HL-60 (cell line): Measurements from ENCODE around the gene NRAS.

Source experiments
- GABPA ChIP-seq: IDR thresholded peaks from 2 replicates; pipeline ENCODE4 v1.6.1; 2012; ENCODE audit warnings: low read depth
- POLR2AphosphoS5 ChIP-seq: IDR thresholded peaks from 2 replicates; pipeline ENCODE4 v1.6.1; 2012; ENCODE audit warnings: low read depth
- SPI1 ChIP-seq: IDR thresholded peaks from 2 replicates; pipeline ENCODE4 v1.6.1; 2012; ENCODE audit warnings: low read depth, mild to moderate bottlenecking, borderline replicate concordance
- TF ChIP-seq, protein P1 (sequence below): IDR thresholded peaks from one replicate; pipeline ENCODE4 v1.5.1; 2011; ENCODE audit warnings: low read length, control low read depth, inconsistent platforms; ENCODE audit not compliant: insufficient read depth
- TF ChIP-seq, protein P2 (sequence below): IDR thresholded peaks from 2 replicates; pipeline ENCODE4 v1.6.1; 2012; ENCODE audit warnings: low read depth; ENCODE audit not compliant: insufficient replicate concordance

DNA sequence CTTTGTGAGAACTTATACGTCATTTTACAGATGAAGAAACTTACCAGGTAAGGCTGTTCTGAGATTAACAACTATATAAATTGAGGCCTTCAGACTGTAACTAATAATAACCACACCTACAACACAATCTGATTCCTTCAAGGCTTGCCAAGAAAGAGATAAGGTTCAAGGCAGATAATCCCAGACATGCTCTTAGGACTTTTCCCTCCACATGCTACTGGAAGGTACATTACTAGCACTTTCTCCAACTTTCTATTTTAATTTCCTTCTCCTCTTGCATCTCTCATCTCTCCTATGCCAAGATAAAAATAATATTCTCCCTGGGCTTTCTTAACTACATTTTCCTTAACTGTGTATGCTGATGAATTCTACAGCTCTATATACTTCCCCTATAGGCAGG is 18.9 kb upstream of the NRAS start:
- TF ChIP-seq POLR2AphosphoS5 (no peak), SPI1 (no peak), GABPA (no peak)
- TF ChIP-seq, protein P1, sequence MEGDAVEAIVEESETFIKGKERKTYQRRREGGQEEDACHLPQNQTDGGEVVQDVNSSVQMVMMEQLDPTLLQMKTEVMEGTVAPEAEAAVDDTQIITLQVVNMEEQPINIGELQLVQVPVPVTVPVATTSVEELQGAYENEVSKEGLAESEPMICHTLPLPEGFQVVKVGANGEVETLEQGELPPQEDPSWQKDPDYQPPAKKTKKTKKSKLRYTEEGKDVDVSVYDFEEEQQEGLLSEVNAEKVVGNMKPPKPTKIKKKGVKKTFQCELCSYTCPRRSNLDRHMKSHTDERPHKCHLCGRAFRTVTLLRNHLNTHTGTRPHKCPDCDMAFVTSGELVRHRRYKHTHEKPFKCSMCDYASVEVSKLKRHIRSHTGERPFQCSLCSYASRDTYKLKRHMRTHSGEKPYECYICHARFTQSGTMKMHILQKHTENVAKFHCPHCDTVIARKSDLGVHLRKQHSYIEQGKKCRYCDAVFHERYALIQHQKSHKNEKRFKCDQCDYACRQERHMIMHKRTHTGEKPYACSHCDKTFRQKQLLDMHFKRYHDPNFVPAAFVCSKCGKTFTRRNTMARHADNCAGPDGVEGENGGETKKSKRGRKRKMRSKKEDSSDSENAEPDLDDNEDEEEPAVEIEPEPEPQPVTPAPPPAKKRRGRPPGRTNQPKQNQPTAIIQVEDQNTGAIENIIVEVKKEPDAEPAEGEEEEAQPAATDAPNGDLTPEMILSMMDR: no peak
- TF ChIP-seq, protein P2, sequence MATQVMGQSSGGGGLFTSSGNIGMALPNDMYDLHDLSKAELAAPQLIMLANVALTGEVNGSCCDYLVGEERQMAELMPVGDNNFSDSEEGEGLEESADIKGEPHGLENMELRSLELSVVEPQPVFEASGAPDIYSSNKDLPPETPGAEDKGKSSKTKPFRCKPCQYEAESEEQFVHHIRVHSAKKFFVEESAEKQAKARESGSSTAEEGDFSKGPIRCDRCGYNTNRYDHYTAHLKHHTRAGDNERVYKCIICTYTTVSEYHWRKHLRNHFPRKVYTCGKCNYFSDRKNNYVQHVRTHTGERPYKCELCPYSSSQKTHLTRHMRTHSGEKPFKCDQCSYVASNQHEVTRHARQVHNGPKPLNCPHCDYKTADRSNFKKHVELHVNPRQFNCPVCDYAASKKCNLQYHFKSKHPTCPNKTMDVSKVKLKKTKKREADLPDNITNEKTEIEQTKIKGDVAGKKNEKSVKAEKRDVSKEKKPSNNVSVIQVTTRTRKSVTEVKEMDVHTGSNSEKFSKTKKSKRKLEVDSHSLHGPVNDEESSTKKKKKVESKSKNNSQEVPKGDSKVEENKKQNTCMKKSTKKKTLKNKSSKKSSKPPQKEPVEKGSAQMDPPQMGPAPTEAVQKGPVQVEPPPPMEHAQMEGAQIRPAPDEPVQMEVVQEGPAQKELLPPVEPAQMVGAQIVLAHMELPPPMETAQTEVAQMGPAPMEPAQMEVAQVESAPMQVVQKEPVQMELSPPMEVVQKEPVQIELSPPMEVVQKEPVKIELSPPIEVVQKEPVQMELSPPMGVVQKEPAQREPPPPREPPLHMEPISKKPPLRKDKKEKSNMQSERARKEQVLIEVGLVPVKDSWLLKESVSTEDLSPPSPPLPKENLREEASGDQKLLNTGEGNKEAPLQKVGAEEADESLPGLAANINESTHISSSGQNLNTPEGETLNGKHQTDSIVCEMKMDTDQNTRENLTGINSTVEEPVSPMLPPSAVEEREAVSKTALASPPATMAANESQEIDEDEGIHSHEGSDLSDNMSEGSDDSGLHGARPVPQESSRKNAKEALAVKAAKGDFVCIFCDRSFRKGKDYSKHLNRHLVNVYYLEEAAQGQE: no peak
